GM23248 (cell line): ENCODE measurements around the gene TRDMT1.

Experiments used
- EZH2 ChIP-seq: fragments of 200-600 bp; sonication (generic); IDR thresholded peaks from 2 replicates; pipeline ENCODE4 v1.6.1; 2018; ENCODE audit warnings: antibody characterized with exemption, mild to moderate bottlenecking; ENCODE audit not compliant: insufficient read depth, poor library complexity, severe bottlenecking
- EZH2phosphoT487 ChIP-seq: fragments of 200-600 bp; sonication (generic); IDR thresholded peaks from 2 replicates; pipeline ENCODE4 v1.6.1; 2018; ENCODE audit warnings: antibody characterized with exemption, moderate library complexity, mild to moderate bottlenecking, low read depth; ENCODE audit not compliant: insufficient read depth

DNA sequence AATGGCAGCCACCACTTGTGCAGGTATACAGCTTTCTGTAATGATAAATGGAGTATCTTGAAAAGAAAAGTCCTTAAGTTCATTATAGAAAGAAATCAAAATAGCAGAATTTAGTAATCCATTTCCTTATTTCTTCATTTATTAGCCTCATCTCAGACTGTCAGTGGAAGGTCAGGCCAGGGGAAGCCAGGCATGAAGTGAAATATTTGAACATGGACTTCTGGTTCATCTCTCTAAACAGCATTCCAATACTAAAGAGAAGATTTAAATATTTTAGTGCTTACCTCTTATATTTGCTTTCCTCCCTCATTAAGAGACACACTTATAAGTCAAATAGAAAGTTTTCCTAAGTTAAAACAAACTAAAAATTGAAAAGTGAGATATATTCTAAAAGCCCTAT, 26.8 kb downstream of the TRDMT1 start:
- TF ChIP-seq EZH2 (no peak), EZH2phosphoT487 (no peak)
